LHCN-M2 (cell line): ENCODE data around the gene TMEM141. TPM values are rescaled to one million over a fixed set of nuclear protein-coding genes. Genes with fewer than 3 reads are reported as not detected.

Source experiments
- DNase-seq: peaks from one replicate; pipeline ENCODE4 v3.0.0-alpha.2; 2012; ENCODE audit warnings: low read depth
- polyA plus RNA-seq: library from polyadenylated mRNA; unstranded; fragments of >200 nt; gene quantifications from one replicate; pipeline ENCODE4 v1.2.1, GENCODE V29; 2012; ENCODE audit warnings: missing spikeins
- total RNA-seq: library from RNA; depleted of rRNA; stranded (reverse); fragments of >200 nt; gene quantifications from 2 replicates; pipeline ENCODE4 v1.2.3, GENCODE V29; 2014; rRNA removed

TMEM141 gene
- total RNA-seq: 61.2 and 76.3 TPM in 2 replicates
- 78.9 TPM for polyA plus RNA-seq

DNA sequence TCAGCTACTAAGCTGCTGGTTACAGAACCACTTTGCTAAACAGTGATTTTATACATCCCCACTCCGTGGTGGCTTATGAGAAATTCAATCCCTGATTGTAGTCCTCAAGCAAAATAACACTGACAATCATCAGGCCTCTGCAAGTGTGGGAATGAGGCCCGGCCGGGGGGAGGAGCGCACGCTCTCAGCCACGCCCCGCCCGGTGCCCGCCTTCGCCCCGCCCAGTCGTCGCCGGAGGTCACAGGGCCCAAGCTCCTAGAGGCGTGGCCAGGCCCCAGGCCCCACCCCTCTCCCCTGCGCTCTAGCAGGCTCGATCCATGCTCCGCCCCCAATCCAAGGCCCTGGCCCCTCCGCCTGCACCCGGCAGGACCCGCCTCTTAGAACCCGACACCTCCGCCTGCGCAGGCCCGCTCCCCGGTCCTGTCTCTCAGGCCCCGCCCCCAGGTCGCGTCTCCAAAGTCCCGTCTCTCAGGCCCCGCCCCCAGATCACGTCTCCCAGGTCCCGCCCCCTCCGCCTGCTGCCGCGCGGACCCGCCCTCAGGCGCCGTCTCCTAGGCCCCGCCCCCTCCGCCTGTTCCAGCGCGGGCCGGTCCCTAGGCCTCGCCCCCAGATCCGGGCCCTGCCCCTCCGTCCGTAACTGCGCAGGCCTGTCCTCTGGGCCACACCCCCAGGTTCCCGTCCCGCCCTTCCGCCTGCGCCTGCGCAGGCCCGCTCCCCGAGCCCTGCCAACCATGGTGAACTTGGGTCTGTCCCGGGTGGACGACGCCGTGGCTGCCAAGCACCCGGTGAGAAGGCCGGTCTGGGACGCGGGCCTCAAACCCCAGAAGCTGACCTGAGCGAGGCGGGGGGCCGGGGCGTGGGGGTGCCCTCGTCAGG, at the start of gene TMEM141:
TMEM141 (plus strand) TSS at position 705 of the 876 bp plus-strand sequence; CDS start at position 732, 27 bp downstream.
- peak; percentile 98 for DNase-seq

DNA sequence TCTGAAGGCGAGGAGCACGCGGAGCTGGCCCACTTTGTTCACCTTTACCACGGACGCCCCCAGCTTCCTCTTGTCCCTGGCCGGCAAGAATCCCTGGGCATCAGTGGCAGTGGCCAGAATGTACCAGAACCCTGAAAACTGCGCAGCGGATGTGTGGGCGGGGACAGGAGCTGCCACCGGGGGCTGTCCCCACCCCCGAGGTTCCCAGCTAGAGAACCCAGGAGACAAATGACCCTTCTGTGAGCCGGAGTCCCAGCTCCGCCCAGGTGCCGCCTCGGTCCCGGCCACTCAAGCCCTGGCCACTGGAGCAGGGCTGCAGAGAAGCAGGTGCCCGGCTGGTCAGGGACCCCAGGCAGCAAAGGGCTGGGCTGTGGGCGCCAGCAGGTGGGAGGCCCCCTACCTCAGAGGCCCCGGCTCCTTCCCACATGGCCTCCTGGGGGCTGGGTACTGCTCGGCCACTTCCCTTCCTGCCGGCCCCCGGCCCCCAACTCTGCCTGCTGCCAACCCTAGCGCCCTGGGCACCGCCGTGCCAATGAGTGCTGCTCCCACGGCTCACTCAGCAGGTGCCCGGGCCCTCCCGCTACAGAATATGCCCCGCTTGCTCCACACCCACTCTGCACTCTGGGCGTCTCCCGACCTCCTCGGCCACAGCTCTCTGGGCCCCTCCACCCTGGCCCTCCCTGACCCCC, 49.1 kb upstream of the TMEM141 start:
- DNase-seq: no peak

GRCh38 chr9:136742591-136743391, 48.4 kb upstream of the TMEM141 start, which contains the start of gene LCN10:
LCN10 (minus strand) TSS chr9:136742940; CDS start chr9:136742903, 37 bp downstream.
- DNase-seq: no peak

DNA sequence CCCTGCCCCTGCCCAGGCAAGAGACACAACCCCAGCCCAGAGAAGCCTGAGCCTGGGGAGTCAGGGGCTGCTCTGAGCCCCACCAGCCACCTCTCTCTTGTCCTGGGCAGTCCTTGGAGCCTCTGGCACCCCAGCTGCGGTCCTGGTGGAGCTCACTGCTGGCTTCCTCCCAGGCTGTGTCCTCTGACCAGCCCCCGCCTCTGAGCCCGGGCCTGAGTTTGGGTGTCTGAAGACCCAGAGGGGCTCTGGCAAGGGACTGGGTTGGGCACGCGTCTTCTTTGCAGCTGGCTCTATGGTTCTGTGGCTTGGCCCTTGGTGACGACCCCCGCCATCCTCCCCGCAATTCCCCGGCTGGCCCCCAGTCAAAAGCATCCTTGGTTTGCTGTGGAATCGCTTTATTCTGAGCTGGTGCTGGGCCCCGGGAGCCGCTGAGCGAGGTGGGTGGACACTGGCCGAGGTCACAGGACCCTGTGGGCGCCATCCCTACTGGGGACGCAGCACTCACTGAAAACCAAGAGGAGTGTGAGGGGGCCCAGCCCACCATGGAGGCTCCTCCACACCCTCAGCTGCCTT, 47.4 kb upstream of the TMEM141 start:
- no peak for DNase-seq

GRCh38 chr9:136744773-136745172, 46.4 kb upstream of the TMEM141 start:
- no peak for DNase-seq

- DNase-seq: no peak
These were observed 45.6 kb upstream of the TMEM141 start for GRCh38 chr9:136745389-136746154.

- no peak for DNase-seq
These were observed 45.0 kb upstream of the TMEM141 start for GRCh38 chr9:136746155-136746490.

DNA sequence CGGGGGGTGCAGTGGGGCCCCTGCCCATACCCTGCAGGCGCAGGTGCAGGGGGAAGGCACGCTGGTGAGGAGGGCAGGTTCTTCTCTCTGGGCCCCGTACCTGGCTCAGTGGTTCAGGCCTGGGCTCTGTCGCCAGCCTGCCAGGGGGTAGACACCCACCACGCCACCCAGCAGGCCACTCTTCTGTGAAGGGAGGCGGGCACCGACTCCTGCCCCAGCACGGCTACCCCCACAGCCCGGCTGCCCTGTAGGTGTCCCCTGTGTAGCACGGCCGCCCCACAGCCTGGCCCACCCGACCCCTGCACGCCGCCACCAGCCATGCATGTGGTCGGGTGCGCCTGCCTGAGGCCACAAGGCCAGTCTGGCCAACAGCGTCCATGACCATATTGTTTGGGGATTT, 44.5 kb upstream of the TMEM141 start:
- no peak for DNase-seq

DNA sequence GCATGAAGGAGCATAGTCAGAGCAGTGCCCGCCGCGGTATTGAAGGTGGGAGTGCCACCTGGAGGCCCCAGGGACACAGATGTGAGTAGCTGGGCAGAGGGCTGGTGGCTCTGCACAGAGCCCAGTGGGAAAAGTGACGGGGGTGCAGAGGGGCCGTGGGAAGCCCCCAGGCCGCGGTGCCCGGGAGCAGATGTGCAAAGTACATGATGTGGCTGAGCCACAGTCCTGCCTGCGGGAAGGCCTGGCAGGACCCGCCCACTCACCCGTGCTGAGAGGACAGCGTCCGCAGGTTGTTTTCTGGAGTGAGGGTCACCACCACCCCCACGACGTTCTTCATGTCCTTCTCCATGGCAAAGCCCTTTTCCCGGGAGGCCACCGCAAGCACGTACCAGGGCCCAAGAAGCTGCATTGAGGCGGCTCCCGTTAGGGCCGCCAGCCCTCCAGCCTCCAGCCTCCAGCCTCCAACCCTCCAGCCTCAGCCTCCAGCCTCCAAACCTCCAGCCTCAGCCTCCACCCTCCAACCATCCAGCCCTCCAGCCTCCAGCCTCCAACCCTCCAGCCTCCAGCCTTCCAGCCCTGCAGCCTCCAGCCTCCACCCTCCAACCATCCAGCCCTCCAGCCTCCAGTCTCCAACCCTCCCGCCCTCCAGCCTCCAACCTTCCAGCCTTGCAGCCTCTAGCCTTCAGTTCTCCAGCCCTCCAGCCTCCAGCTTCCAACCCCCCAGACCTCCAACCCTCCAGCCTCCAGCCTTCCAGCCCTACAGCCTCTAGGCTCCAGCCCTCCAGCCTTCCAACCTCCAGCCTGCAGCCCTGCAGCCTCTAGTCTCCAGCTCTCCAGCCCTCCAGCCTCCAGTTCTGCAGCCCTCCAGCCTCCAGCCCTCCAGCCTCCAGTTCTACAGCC, 43.7 kb upstream of the TMEM141 start:
- no peak for DNase-seq

DNA sequence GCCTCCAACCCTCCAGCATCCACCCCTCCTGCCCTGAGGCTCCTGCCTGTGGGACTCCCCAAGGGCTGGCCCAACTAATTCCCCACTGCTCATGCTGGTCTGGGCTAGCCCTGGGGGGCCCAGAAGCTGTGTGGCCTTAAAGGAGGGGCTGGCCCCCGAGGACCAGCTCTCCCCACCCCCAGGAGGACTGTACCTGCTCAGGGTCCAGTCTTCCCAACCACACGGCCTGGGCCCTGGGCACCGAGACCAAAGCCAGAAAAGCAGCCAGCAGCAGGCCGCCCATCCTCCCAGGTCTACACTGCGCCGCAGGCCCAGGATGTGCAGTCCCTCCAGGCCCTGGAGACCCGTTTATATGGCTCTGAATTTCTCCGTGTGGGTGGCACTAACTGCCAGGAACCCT, 42.9 kb upstream of the TMEM141 start, which contains the start of gene LCN6:
LCN6 (minus strand) TSS at position 325 of the 400 bp plus-strand sequence; CDS start at position 283, 42 bp downstream.
- DNase-seq: no peak

DNA sequence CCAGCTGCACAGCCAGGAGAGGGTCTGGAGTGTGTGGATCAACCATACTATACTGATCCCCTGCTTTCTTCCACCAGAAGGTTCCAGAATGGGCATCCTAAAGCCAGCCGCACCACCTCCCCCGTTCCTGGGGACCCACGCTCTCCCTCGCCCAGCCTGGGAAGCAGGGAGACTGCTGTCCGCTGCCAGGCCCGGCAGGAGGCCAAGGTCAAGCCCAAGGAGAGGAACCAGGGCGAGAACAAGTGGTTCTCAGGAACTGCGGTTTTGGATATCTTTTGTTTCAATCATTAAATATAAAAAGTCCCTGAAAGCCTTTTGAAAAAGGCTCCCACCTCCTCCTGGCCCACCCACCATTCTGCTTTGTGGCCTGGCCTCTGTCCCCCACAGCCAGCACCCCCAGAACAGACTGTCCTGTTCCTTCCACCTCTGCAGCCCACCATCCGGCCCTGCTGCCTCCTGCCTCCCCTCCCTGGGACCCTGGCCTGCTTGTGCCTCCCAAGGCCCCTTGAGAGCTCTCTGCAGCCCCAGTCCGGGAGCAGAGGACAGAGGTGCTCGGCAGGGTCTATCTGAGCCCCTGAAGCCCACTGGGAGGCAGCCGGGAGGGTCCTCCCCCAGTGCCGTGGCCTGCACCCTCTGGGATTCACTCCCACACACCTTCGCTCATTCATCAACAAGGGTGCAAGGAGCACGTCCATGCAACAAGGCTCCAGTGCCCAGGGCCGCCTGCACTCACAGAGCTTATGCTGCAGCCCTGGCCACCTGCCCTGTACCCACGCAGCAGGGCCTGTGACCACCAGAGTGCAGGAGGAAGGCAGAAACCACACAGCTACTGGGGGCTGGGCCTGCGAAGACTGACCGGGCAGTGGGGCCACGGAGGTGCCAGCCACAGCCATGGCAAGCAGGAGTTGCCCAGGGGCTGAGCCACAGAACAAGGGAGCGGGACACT, 42.2 kb upstream of the TMEM141 start:
- DNase-seq: no peak

DNA sequence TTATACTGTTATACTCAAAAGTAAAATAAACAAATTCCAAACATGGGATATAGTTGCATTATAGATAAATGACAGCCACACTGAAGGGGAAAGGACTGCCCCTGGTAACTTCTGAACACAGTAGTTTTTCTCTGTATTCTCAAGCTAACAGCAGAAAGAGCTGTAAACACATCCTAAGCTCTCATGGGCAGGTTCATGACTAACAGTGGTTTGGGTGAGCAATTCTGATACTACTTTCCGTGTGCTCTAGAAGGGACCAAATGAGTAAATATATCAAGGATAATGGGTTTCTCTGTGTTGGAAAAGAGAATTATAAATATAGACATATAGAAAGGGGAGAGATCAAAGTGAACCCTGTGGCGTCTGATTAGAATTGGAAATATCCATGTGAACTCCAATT, 40.6 kb upstream of the TMEM141 start:
- DNase-seq: peak; percentile 37

DNA sequence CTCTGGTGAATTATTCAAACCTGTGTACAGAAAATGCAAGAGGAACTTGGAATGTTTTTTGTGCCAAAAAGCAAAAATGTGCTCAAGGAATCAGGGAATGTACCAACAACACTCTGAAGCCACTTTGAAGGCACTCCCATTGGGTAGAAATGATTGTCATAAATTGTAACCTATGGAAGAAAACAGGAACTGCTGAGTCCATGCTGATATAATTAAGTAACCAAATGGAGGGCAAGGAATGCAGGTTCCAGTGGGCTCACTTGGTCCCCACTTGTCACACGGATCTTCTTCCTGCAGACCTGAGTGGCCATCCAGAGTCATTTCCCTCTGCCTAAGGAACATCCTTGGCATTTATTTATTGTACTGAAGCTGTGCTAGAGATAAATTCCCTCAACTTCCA, 39.9 kb upstream of the TMEM141 start:
- DNase-seq: no peak

DNA sequence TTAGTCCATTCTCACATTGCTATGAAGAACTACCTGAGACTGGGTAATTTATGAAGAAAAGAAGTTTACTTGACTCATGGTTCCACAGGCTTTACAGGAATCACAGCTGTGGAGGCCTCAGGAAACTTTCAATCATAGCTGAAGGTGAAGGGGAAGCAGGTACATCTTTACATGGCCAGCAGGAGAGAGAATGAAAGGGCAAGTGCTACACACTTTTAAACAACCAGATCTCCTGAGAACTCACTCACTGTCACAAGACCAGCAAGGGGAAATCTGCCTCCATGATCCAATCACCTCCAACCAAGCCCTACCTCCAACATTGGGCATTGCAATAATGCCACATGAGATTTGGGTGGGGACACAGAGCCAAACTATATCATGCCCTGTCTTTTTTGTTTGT, 39.3 kb upstream of the TMEM141 start:
- no peak for DNase-seq

- DNase-seq: no peak
These were observed 37.6 kb upstream of the TMEM141 start for GRCh38 chr9:136753371-136754058.

DNA sequence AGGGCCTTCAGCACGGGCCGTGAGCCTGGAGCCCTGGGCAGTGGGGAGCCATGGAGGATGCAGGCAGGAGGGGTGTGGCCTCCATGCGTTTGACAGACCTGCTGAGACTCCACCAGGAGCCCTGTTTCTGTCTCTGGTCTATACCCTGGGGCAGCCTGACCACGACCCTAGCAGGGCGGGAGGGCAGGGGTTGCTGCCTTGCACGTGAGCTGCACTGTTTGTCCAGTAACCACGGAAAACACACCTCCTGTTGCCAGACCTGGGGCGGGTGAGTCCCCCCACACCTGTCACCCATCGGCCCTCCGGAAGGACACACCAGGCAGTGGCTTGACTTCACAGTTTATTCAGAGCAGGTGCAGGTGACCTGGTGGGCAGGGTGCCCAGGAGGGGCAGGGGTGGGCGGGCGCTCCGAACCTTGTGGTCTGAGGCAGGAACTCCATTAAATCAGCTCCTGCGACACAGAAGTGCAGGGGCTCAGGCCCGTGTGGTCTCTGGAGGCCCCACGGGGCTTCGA, 37.0 kb upstream of the TMEM141 start:
- no peak for DNase-seq

DNA sequence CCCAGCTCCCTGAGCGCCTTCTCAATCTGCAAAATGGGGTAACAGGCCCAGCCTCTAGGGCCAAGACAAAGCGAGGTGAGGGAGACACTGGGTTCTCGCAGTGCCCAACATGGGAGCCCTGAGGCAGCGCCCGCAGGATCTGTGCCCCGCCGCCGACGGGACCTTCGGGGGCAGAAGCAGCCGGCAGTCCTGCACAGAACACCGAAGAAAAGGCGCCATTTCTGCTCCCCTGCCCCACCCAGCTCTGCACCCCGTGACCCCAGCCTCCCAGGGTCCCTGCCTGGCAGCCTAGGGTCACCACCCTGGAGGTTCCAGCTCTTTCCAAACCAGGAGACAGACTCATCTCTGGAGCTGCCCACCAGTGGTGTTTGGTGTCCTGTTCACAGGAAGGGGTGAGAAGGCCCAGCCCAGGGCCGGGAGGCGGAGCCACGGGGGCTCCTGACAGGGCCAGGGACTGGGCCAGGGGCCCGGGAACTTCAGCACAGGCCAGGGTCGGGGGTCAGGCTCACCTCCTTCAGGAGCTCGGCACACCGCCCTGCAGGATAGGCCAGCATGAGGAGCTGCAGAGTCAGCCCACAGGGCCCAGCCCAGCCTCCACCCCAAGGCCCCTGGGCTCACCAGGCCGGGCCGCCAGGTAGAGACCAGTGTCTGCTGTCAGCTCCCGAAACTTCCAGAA, 36.4 kb upstream of the TMEM141 start:
- DNase-seq: no peak
